BLaER1 treated with 17β-estradiol and CSF1 and Interleukin-3, amounts not matched to agents 10 nM and 100 nM (cell line): ENCODE results near the gene MEDAG.
"Not testable (repeated sequence)": the region's sequence is repeated elsewhere in the genome, so short reads cannot be mapped to it uniquely, and the experiment has no call there.

ENCODE experiments used
- H3K27ac ChIP-seq, 11 experiments: shearing (Covaris generic); formaldehyde crosslinking; 2 replicates each; pipeline ENCODE4 v1.8.1; 2022
- H3K27me3 ChIP-seq, 11 experiments: shearing (Covaris generic); formaldehyde crosslinking; 2 replicates each; pipeline ENCODE4 v1.8.1; 2022
- H3K36me3 ChIP-seq, 11 experiments: shearing (Covaris generic); formaldehyde crosslinking; 2 replicates each; pipeline ENCODE4 v1.8.1; 2022
- H3K4me1 ChIP-seq, 10 experiments: shearing (Covaris generic); formaldehyde crosslinking; 2 replicates each; pipeline ENCODE4 v1.8.1; 2022
- H3K4me2 ChIP-seq, 11 experiments: shearing (Covaris generic); formaldehyde crosslinking; 2 replicates each; pipeline ENCODE4 v1.8.1; 2022
- H3K4me3 ChIP-seq, 10 experiments: shearing (Covaris generic); formaldehyde crosslinking; 2 replicates each; pipeline ENCODE4 v1.8.1; 2022
- H3K9ac ChIP-seq, 11 experiments: shearing (Covaris generic); formaldehyde crosslinking; 2 replicates each; pipeline ENCODE4 v1.8.1; 2022
- H3K9me3 ChIP-seq, 11 experiments: shearing (Covaris generic); formaldehyde crosslinking; replicated peaks in 1 of 11; 2 replicates each; pipeline ENCODE4 v1.8.1; 2022
- H4K20me1 ChIP-seq, 11 experiments: shearing (Covaris generic); formaldehyde crosslinking; 2 replicates each; pipeline ENCODE4 v1.8.1; 2022
- Cebpa-rat ChIP-seq, 11 experiments: shearing (Covaris generic); IDR thresholded peaks; 2 replicates each; pipeline ENCODE4 v1.8.1; 2022

The MEDAG gene

GRCh38 chr13:30925429-30925828 is 19.4 kb downstream of the MEDAG start:
- H3K27ac ChIP-seq, result no peak overlapping the region
- H3K4me1 ChIP-seq, result peaks cover 0 to 8% (median 0%) of the 10 kb centered on the region in 10 experiments; a peak in 2 of 20 replicates
- no peak overlapping the region for H3K9ac ChIP-seq
- H3K4me3 ChIP-seq, result no peak overlapping the region
- no peaks in the 10 kb centered on the region for H3K9me3 ChIP-seq
- H3K27me3 ChIP-seq, result no peaks in the 10 kb centered on the region
- H3K36me3 ChIP-seq, result no peaks in the 10 kb centered on the region
- no peaks in the 10 kb centered on the region for H4K20me1 ChIP-seq
- no peak for TF ChIP-seq Cebpa-rat (IDR thresholded peaks at IDR 0.05)
- no peak overlapping the region for H3K4me2 ChIP-seq

DNA sequence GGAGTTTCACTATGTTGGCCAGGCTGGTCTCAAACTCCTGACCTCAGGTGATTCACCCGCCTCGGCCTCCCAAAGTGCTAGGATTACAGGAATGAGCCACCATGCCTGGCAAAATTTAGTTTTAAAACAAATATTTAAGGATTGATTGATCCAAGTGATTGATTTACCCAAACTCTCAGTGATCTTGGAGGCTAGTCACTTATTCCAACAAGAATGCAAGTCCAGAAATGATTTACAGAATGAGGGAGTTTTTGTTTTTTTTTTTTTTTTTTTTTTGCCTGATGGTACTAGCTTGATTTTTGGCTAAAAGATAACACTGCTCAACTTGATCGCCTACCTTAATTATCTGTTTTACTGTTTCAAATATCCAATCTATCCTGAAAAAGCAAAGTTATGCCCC is 20.7 kb downstream of the MEDAG start:
- no peak overlapping the region for H3K9ac ChIP-seq
- no peak overlapping the region for H3K4me3 ChIP-seq
- TF ChIP-seq Cebpa-rat (IDR thresholded peaks at IDR 0.05), result no peak
- H3K4me1 ChIP-seq, result peaks cover 0 to 8% (median 0%) of the 10 kb centered on the region in 10 experiments; a peak in 2 of 20 replicates
- H3K4me2 ChIP-seq, result 0 out of 22 replicates have a peak overlapping the region, but pooled peaks of 1 of the 11 experiments have one; percentile 30
- H3K27me3 ChIP-seq, result no peaks in the 10 kb centered on the region
- no peaks in the 10 kb centered on the region for H3K9me3 ChIP-seq
- no peaks in the 10 kb centered on the region for H4K20me1 ChIP-seq
- H3K27ac ChIP-seq, result no peak overlapping the region
- H3K36me3 ChIP-seq, result no peaks in the 10 kb centered on the region

DNA sequence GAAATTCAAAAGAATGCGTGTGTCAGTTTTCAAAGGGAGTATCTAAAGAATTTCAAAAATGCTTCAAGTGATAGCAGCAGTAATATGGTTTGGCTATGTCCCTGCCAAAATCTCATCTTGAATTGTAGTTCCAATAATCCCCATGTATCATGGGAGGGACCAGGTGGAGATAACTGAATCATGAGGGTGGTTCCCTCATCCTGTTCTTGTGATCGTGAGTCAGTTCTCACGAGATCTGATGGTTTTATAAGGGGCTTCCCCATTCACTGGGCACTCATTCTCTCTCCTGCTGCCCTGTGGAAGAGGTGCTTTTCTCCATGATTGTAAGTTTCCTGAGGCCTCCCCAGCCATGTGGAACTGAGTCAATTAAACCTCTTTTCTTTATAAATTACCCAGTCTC is 21.1 kb downstream of the MEDAG start:
- H3K4me3 ChIP-seq, H3K9me3 ChIP-seq, H3K4me1 ChIP-seq, H3K27me3 ChIP-seq, H4K20me1 ChIP-seq, H3K27ac ChIP-seq, H3K36me3 ChIP-seq, H3K9ac ChIP-seq: not testable (repeated sequence)
- peak overlapping the region in 2 of 11 experiments; percentile 29 to 30; a peak in 2 of 22 replicates for H3K4me2 ChIP-seq

GRCh38 chr13:30927595-30927994 is 21.5 kb downstream of the MEDAG start:
- Histone ChIP-seq H3K27me3 (no peaks in the 10 kb centered on the region), H3K27ac (no peak overlapping the region), H3K9ac (no peak overlapping the region), H3K9me3 (no peaks in the 10 kb centered on the region), H3K4me1 (peaks cover 0 to 8% (median 0%) of the 10 kb centered on the region in 10 experiments; a peak in 2 of 20 replicates), H3K4me2 (peak overlapping the region in 2 of 11 experiments; percentile 29 to 30; a peak in 2 of 22 replicates), H3K4me3 (no peak overlapping the region), H3K36me3 (no peaks in the 10 kb centered on the region), H4K20me1 (no peaks in the 10 kb centered on the region)
- TF ChIP-seq Cebpa-rat (IDR thresholded peaks at IDR 0.05), result no peak

DNA sequence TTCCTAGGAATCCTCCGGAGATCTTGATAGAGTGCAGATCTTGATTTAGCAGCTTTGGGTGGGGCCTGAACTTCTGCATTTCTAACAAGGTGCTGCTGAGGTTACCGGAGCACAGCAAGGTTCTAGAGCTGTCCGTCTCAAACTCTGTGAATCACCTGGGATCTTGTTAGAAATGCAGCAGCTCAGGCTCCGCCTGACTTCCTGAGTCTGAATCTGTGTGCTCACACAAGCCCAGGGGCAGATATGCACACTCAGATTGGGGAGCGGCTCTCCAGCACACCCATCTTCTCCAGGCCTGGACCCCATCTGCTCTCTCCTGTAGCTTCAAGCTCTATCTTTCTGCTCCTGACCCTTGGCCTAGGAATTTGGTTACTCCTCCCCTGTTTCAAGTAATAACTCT is 22.9 kb downstream of the MEDAG start:
- TF ChIP-seq Cebpa-rat (IDR thresholded peaks at IDR 0.05), result no peak
- no peak overlapping the region for H3K4me3 ChIP-seq

DNA sequence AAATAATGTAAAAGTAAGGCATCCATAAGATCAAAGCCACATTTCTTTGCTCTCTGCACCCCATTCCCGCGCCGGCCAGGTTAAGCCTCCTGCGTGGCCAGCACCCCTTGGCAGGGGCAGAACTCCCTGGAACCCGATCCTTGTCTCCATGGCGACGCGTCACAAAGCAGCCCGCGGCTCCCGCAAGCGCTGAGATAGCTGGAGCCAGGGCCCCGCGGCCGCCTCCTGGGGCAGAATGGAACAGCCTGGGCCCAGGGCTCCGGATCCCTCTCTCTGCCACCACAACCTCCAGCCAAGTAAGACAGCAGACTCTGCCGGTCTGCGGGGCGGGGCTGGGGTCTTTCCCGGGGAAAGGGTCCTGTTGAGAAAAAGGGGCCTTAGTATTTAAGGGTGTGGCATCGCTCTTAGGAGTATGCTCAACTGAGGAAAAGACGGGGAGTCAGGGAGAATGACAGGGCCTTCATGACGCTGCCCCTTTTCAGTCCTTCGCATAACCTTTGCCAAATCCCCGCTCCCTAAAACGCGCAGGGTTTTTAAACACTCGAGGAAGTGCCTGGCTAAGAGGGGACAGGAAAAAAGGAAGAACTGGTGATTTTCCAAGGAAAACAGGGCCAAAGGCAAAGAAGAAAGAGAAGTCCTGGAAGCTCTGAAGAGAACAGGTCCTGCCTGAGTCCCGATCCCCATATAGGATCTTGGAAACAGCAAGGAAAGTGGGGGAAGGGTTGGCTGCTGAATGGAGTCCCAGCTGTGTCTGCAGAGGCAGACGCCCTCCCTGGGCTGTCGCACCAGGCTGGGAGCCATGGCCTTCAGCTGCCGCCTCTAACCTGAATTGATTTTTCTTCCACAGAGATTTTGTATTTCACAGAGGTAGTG is 26.6 kb downstream of the MEDAG start, which contains the start of gene TEX26:
Gene TEX26 (plus strand): TSS at position 176 of the 873 bp plus-strand sequence. CDS start 60 bp downstream, at position 236.
- Histone ChIP-seq H3K27ac (no peak within 1 kb of the TSS), H3K4me3 (no peak within 1 kb of the TSS), H4K20me1 (no peaks in the 10 kb centered on the region), H3K27me3 (no peaks in the 10 kb centered on the region), H3K4me1 (peaks cover 0 to 5% (median 0%) of the 10 kb centered on the region in 10 experiments; a peak in 1 of 20 replicates), H3K4me2 (0 out of 22 replicates have a peak within 1 kb of the TSS, but pooled peaks of 1 of the 11 experiments have one; percentile 15), H3K9ac (no peak within 1 kb of the TSS), H3K9me3 (peaks cover 0 to 12% (median 3%) of the 10 kb centered on the region in 11 experiments; a peak in 7 of 22 replicates), H3K36me3 (no peaks in the 10 kb centered on the region)
- no peak for TF ChIP-seq Cebpa-rat (IDR thresholded peaks at IDR 0.05)

More for the DNA sequence above, 22.9 kb downstream of the MEDAG start:
- Histone ChIP-seq H3K4me1 (peaks cover 0 to 8% (median 0%) of the 10 kb centered on the region in 10 experiments; a peak in 2 of 20 replicates), H3K9me3 (no peaks in the 10 kb centered on the region), H3K9ac (no peak overlapping the region), H3K36me3 (no peaks in the 10 kb centered on the region), H3K27me3 (no peaks in the 10 kb centered on the region), H3K4me2 (no peak overlapping the region), H4K20me1 (no peaks in the 10 kb centered on the region), H3K27ac (no peak overlapping the region)

- Histone ChIP-seq H3K27ac (no peak overlapping the region), H3K4me3 (no peak overlapping the region), H4K20me1 (no peaks in the 10 kb centered on the region), H3K4me1 (0 out of 20 replicates have a peak, but pooled peaks cover 0 to 5% (median 0%) of the 10 kb centered on the region in 10 experiments), H3K27me3 (no peaks in the 10 kb centered on the region), H3K9ac (no peak overlapping the region), H3K9me3 (peaks cover 0 to 16% (median 3%) of the 10 kb centered on the region in 11 experiments; a peak in 9 of 22 replicates), H3K4me2 (no peak overlapping the region), H3K36me3 (no peaks in the 10 kb centered on the region)
- TF ChIP-seq Cebpa-rat (IDR thresholded peaks at IDR 0.05), result no peak
These were observed 27.2 kb downstream of the MEDAG start for GRCh38 chr13:30933354-30933670.

DNA sequence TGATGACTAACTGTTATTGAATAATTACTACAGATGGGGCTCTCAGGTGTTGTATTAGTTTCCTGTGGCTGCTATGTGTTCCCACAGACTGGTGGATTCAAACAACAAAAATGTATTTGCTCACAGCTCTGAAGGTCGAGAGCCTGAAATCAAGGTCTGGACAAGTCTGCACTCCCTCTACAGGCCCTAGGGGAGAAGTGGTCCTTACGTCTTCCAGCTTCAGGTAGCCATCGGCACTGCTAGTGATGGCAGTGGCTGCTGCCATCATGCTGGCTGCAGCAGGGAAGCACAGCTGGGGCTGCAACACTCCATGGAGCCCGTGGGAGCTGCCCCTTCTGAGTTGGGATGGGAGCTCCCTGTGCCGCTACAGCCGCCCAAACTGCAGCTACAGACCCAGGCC is 28.3 kb downstream of the MEDAG start:
- no peak overlapping the region for H3K9ac ChIP-seq
- TF ChIP-seq Cebpa-rat (IDR thresholded peaks at IDR 0.05), result no peak
- H3K9me3 ChIP-seq, result peaks cover 0 to 18% (median 6%) of the 10 kb centered on the region in 11 experiments; a peak in 9 of 22 replicates
- no peaks in the 10 kb centered on the region for H3K36me3 ChIP-seq
- H3K27ac ChIP-seq, result no peak overlapping the region
- no peaks in the 10 kb centered on the region for H4K20me1 ChIP-seq
- H3K27me3 ChIP-seq, result no peaks in the 10 kb centered on the region
- H3K4me1 ChIP-seq, result 0 out of 20 replicates have a peak, but pooled peaks cover 0 to 5% (median 0%) of the 10 kb centered on the region in 10 experiments
- H3K4me2 ChIP-seq, result no peak overlapping the region
- no peak overlapping the region for H3K4me3 ChIP-seq

DNA sequence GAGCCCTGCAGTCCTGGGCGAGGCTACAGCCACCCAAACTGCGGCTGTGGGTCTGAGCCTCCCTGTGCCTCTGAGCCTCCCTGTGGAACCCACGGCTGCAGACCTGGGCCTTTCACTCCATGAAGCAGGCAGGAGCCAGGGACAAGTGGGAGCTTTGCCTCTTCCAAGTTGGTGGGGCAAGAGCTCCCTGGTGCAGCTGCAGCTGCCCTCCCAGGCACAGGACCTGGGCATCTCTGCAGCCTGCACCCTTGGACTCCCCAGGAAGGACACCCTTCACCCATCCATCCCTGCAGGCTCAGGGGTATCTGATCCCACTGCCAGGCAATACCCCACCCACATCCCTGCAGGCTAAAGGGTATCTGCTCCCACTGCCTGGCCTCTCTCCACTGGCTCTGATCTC is 28.7 kb downstream of the MEDAG start:
- peaks cover 0 to 18% (median 6%) of the 10 kb centered on the region in 11 experiments; a peak in 9 of 22 replicates for H3K9me3 ChIP-seq
- H3K36me3 ChIP-seq, result no peaks in the 10 kb centered on the region
- H3K4me2 ChIP-seq, result no peak overlapping the region
- H3K27me3 ChIP-seq, result no peaks in the 10 kb centered on the region
- TF ChIP-seq Cebpa-rat (IDR thresholded peaks at IDR 0.05), result no peak
- no peak overlapping the region for H3K27ac ChIP-seq
- H3K9ac ChIP-seq, result no peak overlapping the region
- H3K4me1 ChIP-seq, result 0 out of 20 replicates have a peak, but pooled peaks cover 0 to 5% (median 0%) of the 10 kb centered on the region in 10 experiments
- no peak overlapping the region for H3K4me3 ChIP-seq
- no peaks in the 10 kb centered on the region for H4K20me1 ChIP-seq
